Heart left ventricle (tissue), 16 donors: ENCODE results near the gene ADCY7. TPM values are rescaled to one million over a fixed set of nuclear protein-coding genes. Genes with fewer than 3 reads are reported as not detected.

ENCODE experiments used
- ATAC-seq, 4 donors: fragments of 200-7000 bp; cut with Tn5 transposase; one replicate each; pipeline ENCODE4 v1.9.1; 2020 to 2022; ENCODE audit warnings: moderate library complexity in 4 of 4, mild to moderate bottlenecking in 3 of 4, moderate number of reproducible peaks in 1 of 4
- DNase-seq, 5 donors: peaks; one replicate each; pipeline ENCODE4 v3.0.0-alpha.2; 2020
- H3K27ac ChIP-seq, 12 donors: fragments of 200-600 bp; sonication (generic) in 4 of 12; one replicate each; pipeline versions ENCODE4 v1.5.0 to v1.8.0; 2016 to 2022; ENCODE audit warnings: mild to moderate bottlenecking in 2 of 12
- H3K27me3 ChIP-seq, 9 donors: fragments of 200-600 bp; sonication (generic) in 2 of 9; one replicate each; pipeline versions ENCODE4 v1.5.1 to v1.8.0; 2016 to 2022; ENCODE audit warnings: mild to moderate bottlenecking in 3 of 9
- H3K36me3 ChIP-seq, 9 donors: fragments of 200-600 bp; sonication (generic) in 2 of 9; one replicate each; pipeline versions ENCODE4 v1.5.0 to v1.8.0; 2018 to 2022; ENCODE audit warnings: mild to moderate bottlenecking in 2 of 9
- H3K4me1 ChIP-seq, 12 donors: fragments of 200-600 bp; sonication (generic) in 4 of 12; one replicate each; pipeline versions ENCODE4 v1.5.0 to v1.8.0; 2016 to 2022; ENCODE audit warnings: mild to moderate bottlenecking in 3 of 12
- H3K4me3 ChIP-seq, 12 donors: fragments of 200-600 bp; sonication (generic) in 4 of 12; one replicate each; pipeline versions ENCODE4 v1.5.0 to v1.8.0; 2017 to 2022; ENCODE audit warnings: mild to moderate bottlenecking in 9 of 12, moderate library complexity in 4 of 12
- H3K9me3 ChIP-seq, 12 donors: fragments of 200-600 bp; sonication (generic) in 4 of 12; one replicate each; pipeline versions ENCODE4 v1.5.0 to v1.8.0; 2016 to 2022; ENCODE audit warnings: mild to moderate bottlenecking in 1 of 12
- CTCF ChIP-seq, 12 donors: fragments of 200-600 bp; sonication (generic) in 4 of 12; IDR thresholded peaks; one replicate each; pipeline versions ENCODE4 v1.5.0 to v1.8.0; 2018 to 2022; ENCODE audit warnings: antibody characterized with exemption in 12 of 12, mild to moderate bottlenecking in 5 of 12
- POLR2A ChIP-seq, 2 donors: fragments of 450-650 bp; IDR thresholded peaks; one replicate each; pipeline ENCODE4 v1.6.1; 2017; ENCODE audit warnings: antibody characterized with exemption in 2 of 2, mild to moderate bottlenecking in 2 of 2, moderate library complexity in 2 of 2
- WGBS, 4 donors: extraction: QIAGEN DNeasy Blood & Tissue Kit in 2 of 4; methylation state at CpG; one replicate each; pipeline versions ENCODE4 v1.1.5 to v1.1.7; 2013 to 2018; 5-methylcytosine and 5-hydroxymethylcytosine counted together
- intact Hi-C, 10 donors: fragments of 100-400 bp; cut with DNase I; formaldehyde crosslinking; loops; one replicate each; pipeline versions ENCODE4 v1.11.1 to v1.14.2; 2022
- polyA plus RNA-seq, 2 donors: library from polyadenylated mRNA; stranded (reverse); fragments of 200-250 nt; gene quantifications; one replicate each; pipeline ENCODE4 v1.2.3, GENCODE V29; 2013
- total RNA-seq, 9 donors: library from RNA; depleted of rRNA in 2 of 9; stranded (reverse); fragments of >200 nt in 2 of 9; fragmentation: NEBNext Ultra II Directional in 3 of 9; extraction: Animal tissue kit (Norgen Biotek cat#: 25700) in 3 of 9; gene quantifications; one replicate each; pipeline versions ENCODE4 v1.1.0 to v1.2.4, GENCODE V29; 2016 to 2023
- donor health status: ischemic (EF 13 %, LVEDD 7.1; RV severe dilation, severe dysfunction).
- donor health status: healthy with polysubstance abuse.
- donor health status: DM: no; HTN: yes; CAD: no.
- donor health status: DM: no; HTN: no; CAD: no.
- donor health status: ischemic (EF 25% LVEDD 6.9; RV normal size, moderate dysfunction).
- donor health status: ischemic (EF 25% LVEDD 5.7; RV mildly dilated, moderate dysfunction).
- donor health status: healthy.
- donor health status: DM: yes; HTN: yes; CAD: no.
- donor health status: ischemic (EF 35%, LVEDD 5.7; RV mildly dilated, moderate dysfunction).
- donor health status: nonischemic (EF 11% LVEDD 7.7; RV severe dilation, severe dysfunction).
- donor health status: DM: yes; HTN: yes; CAD: no.
- donor health status: PGD.
- donor health status: ischemic (EF 29% LVEDD 5.4; RV normal size, mild dysfunction).
- donor health status: nonischemic (EF 23%, LVEDD 6.1; RV moderate dilation, normal function).

Gene ADCY7
- total and polyA plus RNA-seq, 11 donors, result 3.2 to 46.7 (median 5.3) TPM

- DNase-seq, result peak in 2 of 5 donors; percentile 20 to 47
- intact Hi-C loops, result loop anchor here in 1 of 10 donors (10.0 kb wide), 1 partner anchor 50 kb away; no protein-coding TSS in a partner anchor
- WGBS, 4 donors, result 48 to 67% (median 57%) methylated on average over 2 of the region's 2 CpGs
Measured at GRCh38 chr16:50265260-50265659, 1.1 kb upstream of the ADCY7 start.

GRCh38 chr16:50265716-50266336, 525 bp upstream of the ADCY7 start:
- ATAC-seq (no peak), DNase-seq (peak in 2 of 5 donors; percentile 22 to 47)
- intact Hi-C loops, result loop anchor here in 1 of 10 donors (10.0 kb wide), 1 partner anchor 49 kb away; no protein-coding TSS in a partner anchor
- H3K36me3 ChIP-seq, result no peaks in the 10 kb centered on the region
- WGBS, 4 donors, result 83 to 92% (median 85%) methylated on average over 10 of the region's 10 CpGs
- peak overlapping the region in 8 of 12 donors; percentile 33 to 67 (median 50) for H3K4me3 ChIP-seq
- H3K27me3 ChIP-seq, result no peaks in the 10 kb centered on the region
- no peaks in the 10 kb centered on the region for H3K9me3 ChIP-seq
- TF ChIP-seq POLR2A (IDR thresholded peaks at IDR 0.05) (no peak), CTCF (IDR thresholded peaks at IDR 0.05) (no peak)
- peak overlapping the region in 5 of 12 donors; percentile 45 to 90 (median 71) for H3K27ac ChIP-seq
- H3K4me1 ChIP-seq, result peaks cover 0 to 66% (median 0%) of the 10 kb centered on the region in 12 donors

More at GRCh38 chr16:50265260-50265659, 1.1 kb upstream of the ADCY7 start:
- Histone ChIP-seq H3K4me3 (no peak overlapping the region), H3K27ac (peak overlapping the region in 1 of 12 donors; percentile 71), H3K4me1 (peaks cover 0 to 61% (median 0%) of the 10 kb centered on the region in 12 donors), H3K36me3 (no peaks in the 10 kb centered on the region), H3K9me3 (peaks cover 0 to 5% (median 0%) of the 10 kb centered on the region in 12 donors), H3K27me3 (no peaks in the 10 kb centered on the region)
- no peak for ATAC-seq
- TF ChIP-seq POLR2A (IDR thresholded peaks at IDR 0.05) (no peak), CTCF (IDR thresholded peaks at IDR 0.05) (peak in 2 of 12 donors; percentile 7 to 19)

- peak overlapping the region in 9 of 12 donors; percentile 24 to 67 (median 48) for H3K4me3 ChIP-seq
- TF ChIP-seq POLR2A (IDR thresholded peaks at IDR 0.05) (no peak), CTCF (IDR thresholded peaks at IDR 0.05) (no peak)
- H3K4me1 ChIP-seq, result peaks cover 0 to 70% (median under 1%) of the 10 kb centered on the region in 12 donors
- WGBS, 4 donors, result 83 to 91% (median 87%) methylated on average over 5 to 8 of the region's 8 CpGs
- no peaks in the 10 kb centered on the region for H3K27me3 ChIP-seq
- H3K27ac ChIP-seq, result peak overlapping the region in 4 of 12 donors; percentile 43 to 90 (median 61)
- H3K9me3 ChIP-seq, result no peaks in the 10 kb centered on the region
- DNase-seq, result peak in 2 of 5 donors; percentile 22 to 46
- intact Hi-C loops, result loop anchor here in 1 of 10 donors (10.0 kb wide), 1 partner anchor 48 kb away; no protein-coding TSS in a partner anchor
- no peaks in the 10 kb centered on the region for H3K36me3 ChIP-seq
- ATAC-seq, result no peak
Measured at GRCh38 chr16:50267151-50267631, 840 bp downstream of the ADCY7 start.

GRCh38 chr16:50267651-50268050, 1.3 kb downstream of the ADCY7 start:
- Histone ChIP-seq H3K9me3 (no peaks in the 10 kb centered on the region), H3K27ac (peak overlapping the region in 2 of 12 donors; percentile 43 to 90), H3K4me3 (peak overlapping the region in 4 of 12 donors; percentile 53 to 67 (median 59)), H3K27me3 (no peaks in the 10 kb centered on the region), H3K4me1 (peaks cover 0 to 75% (median 1%) of the 10 kb centered on the region in 12 donors), H3K36me3 (no peaks in the 10 kb centered on the region)
- intact Hi-C loops, result loop anchor here in 1 of 10 donors (10.0 kb wide), 1 partner anchor 47 kb away; no protein-coding TSS in a partner anchor
- no peak for ATAC-seq
- DNase-seq, result peak in 2 of 5 donors; percentile 15 to 19
- 52 to 64% (median 59%) methylated on average over 3 of the region's 3 CpGs for WGBS, 4 donors
- TF ChIP-seq POLR2A (IDR thresholded peaks at IDR 0.05), result no peak
- no peak for TF ChIP-seq CTCF (IDR thresholded peaks at IDR 0.05)
